Liver (tissue), 9 donors: ENCODE results near the gene SMOC1. TPM values are rescaled to one million over a fixed set of nuclear protein-coding genes. Genes with fewer than 3 reads are reported as not detected.

Source experiments
- DNase-seq: peaks from one replicate; pipeline ENCODE4 v3.0.0-alpha.2; 2017; ENCODE audit warnings: low spot score
- H3K27ac ChIP-seq, 2 donors: one replicate each; pipeline ENCODE4 v1.7.0; 2013; ENCODE audit warnings: inconsistent platforms in 2 of 2, low read length in 2 of 2, control low read depth in 1 of 2, low read depth in 1 of 2, mild to moderate bottlenecking in 1 of 2
- H3K27me3 ChIP-seq, 4 donors: one replicate each; pipeline versions ENCODE4 v1.6.1 to v1.7.0; 2013; ENCODE audit warnings: low read length in 3 of 4, inconsistent platforms in 1 of 4, mild to moderate bottlenecking in 1 of 4, moderate library complexity in 1 of 4; ENCODE audit not compliant: control insufficient read depth in 4 of 4, insufficient read depth in 4 of 4
- H3K36me3 ChIP-seq, 4 donors: one replicate each; pipeline versions ENCODE4 v1.6.1 to v1.7.0; 2013; ENCODE audit warnings: low read length in 3 of 4, mild to moderate bottlenecking in 3 of 4, low read depth in 1 of 4, moderate library complexity in 1 of 4; ENCODE audit not compliant: control insufficient read depth in 4 of 4, insufficient read depth in 3 of 4
- H3K4me1 ChIP-seq, 4 donors: one replicate each; pipeline versions ENCODE4 v1.6.1 to v1.7.0; 2013; ENCODE audit warnings: low read length in 3 of 4, mild to moderate bottlenecking in 3 of 4, moderate library complexity in 1 of 4; ENCODE audit not compliant: control insufficient read depth in 4 of 4, insufficient read depth in 4 of 4
- H3K4me3 ChIP-seq, 3 donors: one replicate each; pipeline versions ENCODE4 v1.6.1 to v1.7.0; 2013; ENCODE audit warnings: low read length in 3 of 3, control low read depth in 1 of 3, low read depth in 1 of 3, mild to moderate bottlenecking in 1 of 3
- H3K9ac ChIP-seq, 2 donors: one replicate each; pipeline ENCODE4 v1.7.0; 2013; ENCODE audit warnings: low read length in 2 of 2, mild to moderate bottlenecking in 2 of 2, moderate library complexity in 2 of 2, control low read depth in 1 of 2, low read depth in 1 of 2
- H3K9me3 ChIP-seq, 4 donors: one replicate each; pipeline versions ENCODE4 v1.6.1 to v1.7.0; 2013; ENCODE audit warnings: low read length in 3 of 4; ENCODE audit not compliant: control insufficient read depth in 4 of 4
- EGR1 ChIP-seq, 2 donors: IDR thresholded peaks; 2 replicates each; pipeline ENCODE4 v1.6.1; 2016 to 2018; ENCODE audit warnings: antibody characterized with exemption in 2 of 2, low read depth in 2 of 2
- FOXA1 ChIP-seq: IDR thresholded peaks from 2 replicates; pipeline ENCODE4 v1.6.1; 2016; ENCODE audit warnings: antibody characterized with exemption
- FOXA2 ChIP-seq: IDR thresholded peaks from 2 replicates; pipeline ENCODE4 v1.6.1; 2016; ENCODE audit warnings: antibody characterized with exemption
- GABPA ChIP-seq, 2 donors: IDR thresholded peaks in 1 of 2; conservative IDR thresholded peaks in 1 of 2; 2 replicates each; pipeline ENCODE4 v1.6.1; 2016; ENCODE audit warnings: antibody characterized with exemption in 2 of 2, mild to moderate bottlenecking in 1 of 2, moderate library complexity in 1 of 2
- HNF4A ChIP-seq, 2 donors: conservative IDR thresholded peaks; 2 replicates each; pipeline ENCODE4 v1.6.1; 2016; ENCODE audit warnings: antibody characterized with exemption in 2 of 2, mild to moderate bottlenecking in 2 of 2
- HNF4G ChIP-seq: IDR thresholded peaks from 2 replicates; pipeline ENCODE4 v1.6.1; 2016; ENCODE audit warnings: antibody characterized with exemption
- JUND ChIP-seq, 2 donors: IDR thresholded peaks; 2 replicates each; pipeline ENCODE4 v1.6.1; 2016; ENCODE audit warnings: antibody characterized with exemption in 2 of 2
- NR2F2 ChIP-seq: IDR thresholded peaks from 2 replicates; pipeline ENCODE4 v1.6.1; 2016; ENCODE audit warnings: antibody characterized with exemption
- RAD21 ChIP-seq, 2 donors: IDR thresholded peaks; 2 replicates each; pipeline ENCODE4 v1.6.1; 2016; ENCODE audit warnings: antibody characterized with exemption in 2 of 2, mild to moderate bottlenecking in 2 of 2
- RXRA ChIP-seq, 2 donors: IDR thresholded peaks; 2 replicates each; pipeline ENCODE4 v1.6.1; 2017 to 2018; ENCODE audit warnings: antibody characterized with exemption in 2 of 2, mild to moderate bottlenecking in 1 of 2
- SP1 ChIP-seq: IDR thresholded peaks from 2 replicates; pipeline ENCODE4 v1.6.1; 2018; ENCODE audit warnings: antibody characterized with exemption, mild to moderate bottlenecking
- TAF1 ChIP-seq: conservative IDR thresholded peaks from 2 replicates; pipeline ENCODE4 v1.6.1; 2016; ENCODE audit warnings: antibody characterized with exemption, mild to moderate bottlenecking
- YY1 ChIP-seq: IDR thresholded peaks from 2 replicates; pipeline ENCODE4 v1.6.1; 2016; ENCODE audit warnings: antibody characterized with exemption, mild to moderate bottlenecking
- WGBS: extraction: QIAGEN DNeasy Blood & Tissue Kit; methylation state at CpG from one replicate; pipeline ENCODE4 v1.1.7; 2013; 5-methylcytosine and 5-hydroxymethylcytosine counted together
- polyA plus RNA-seq, 2 donors: library from polyadenylated mRNA; stranded (reverse) in 1 of 2; unstranded in 1 of 2; fragments of 200-250 nt in 1 of 2; fragments of >200 nt in 1 of 2; fragmentation: Nextera tagmentation in 1 of 2; extraction: Ambion mirVana in 1 of 2; gene quantifications; one replicate each; pipeline versions ENCODE4 v1.2.1 to v1.2.3, GENCODE V29; 2013 to 2015
- total RNA-seq, 2 donors: library from RNA; depleted of rRNA; stranded (reverse); fragments of >200 nt; gene quantifications; one replicate each; pipeline ENCODE4 v1.2.3, GENCODE V29; 2014
- TF ChIP-seq, protein P1 (sequence below): IDR thresholded peaks from 2 replicates; pipeline ENCODE4 v1.6.1; 2016; ENCODE audit warnings: antibody characterized with exemption, mild to moderate bottlenecking
- TF ChIP-seq, protein P2 (sequence below): IDR thresholded peaks from 2 replicates; pipeline ENCODE4 v1.6.1; 2016; ENCODE audit warnings: antibody characterized with exemption
- TF ChIP-seq, protein P3 (sequence below): IDR thresholded peaks from 2 replicates; pipeline ENCODE4 v1.6.1; 2016; ENCODE audit warnings: antibody characterized with exemption
- donor health status: healthy.
- donor health status: healthy.
- donor health status: healthy.
- donor health status: healthy.
- donor health status: healthy.

SMOC1 gene
- total and polyA plus RNA-seq, 4 donors = 11.2 to 43.7 (median 27.4) TPM

DNA sequence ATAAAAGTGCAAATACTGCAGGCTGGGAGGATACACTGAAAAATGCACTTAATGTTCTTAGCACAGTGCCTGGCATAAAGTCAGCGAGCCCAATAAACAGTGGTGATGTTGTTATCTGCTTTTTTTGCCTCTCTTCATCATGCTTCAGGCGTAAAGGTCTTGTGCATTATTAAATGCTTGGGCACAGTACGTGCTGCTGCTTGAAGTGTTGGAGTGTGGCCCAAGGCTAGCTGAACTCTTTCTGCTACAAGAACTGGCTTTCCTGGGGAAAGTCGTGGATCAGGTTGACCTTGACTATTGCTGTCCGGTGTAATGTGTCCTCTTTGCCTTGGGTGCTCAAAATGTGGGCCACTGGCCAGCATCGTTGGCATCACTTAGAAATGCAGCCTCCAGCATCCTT, 43.0 kb downstream of the SMOC1 start:
- H3K36me3 ChIP-seq = peaks cover 0 to 6% (median 2%) of the 10 kb centered on the region in 4 donors
- no peaks in the 10 kb centered on the region for H3K9me3 ChIP-seq
- no peak overlapping the region for H3K9ac ChIP-seq
- peaks cover 0 to 9% (median 1%) of the 10 kb centered on the region in 4 donors for H3K4me1 ChIP-seq
- H3K27ac ChIP-seq = no peak overlapping the region
- no peak for TF ChIP-seq TAF1
- no peak for TF ChIP-seq GABPA (IDR thresholded peaks at IDR 0.05 in 1 of 2, conservative IDR thresholded peaks at IDR 0.05 in 1 of 2)
- no peak for TF ChIP-seq NR2F2
- no peak for TF ChIP-seq FOXA1
- no peak for TF ChIP-seq HNF4G
- no peak for TF ChIP-seq JUND (IDR thresholded peaks at IDR 0.05)
- no peak for TF ChIP-seq EGR1 (IDR thresholded peaks at IDR 0.05; ENCODE audit: low read depth in 2 of 2)
- no peak for TF ChIP-seq RXRA (IDR thresholded peaks at IDR 0.05)
- TF ChIP-seq HNF4A (conservative IDR thresholded peaks at IDR 0.05) = no peak
- no peak for TF ChIP-seq YY1
- no peak for TF ChIP-seq FOXA2
- TF ChIP-seq, protein P1, sequence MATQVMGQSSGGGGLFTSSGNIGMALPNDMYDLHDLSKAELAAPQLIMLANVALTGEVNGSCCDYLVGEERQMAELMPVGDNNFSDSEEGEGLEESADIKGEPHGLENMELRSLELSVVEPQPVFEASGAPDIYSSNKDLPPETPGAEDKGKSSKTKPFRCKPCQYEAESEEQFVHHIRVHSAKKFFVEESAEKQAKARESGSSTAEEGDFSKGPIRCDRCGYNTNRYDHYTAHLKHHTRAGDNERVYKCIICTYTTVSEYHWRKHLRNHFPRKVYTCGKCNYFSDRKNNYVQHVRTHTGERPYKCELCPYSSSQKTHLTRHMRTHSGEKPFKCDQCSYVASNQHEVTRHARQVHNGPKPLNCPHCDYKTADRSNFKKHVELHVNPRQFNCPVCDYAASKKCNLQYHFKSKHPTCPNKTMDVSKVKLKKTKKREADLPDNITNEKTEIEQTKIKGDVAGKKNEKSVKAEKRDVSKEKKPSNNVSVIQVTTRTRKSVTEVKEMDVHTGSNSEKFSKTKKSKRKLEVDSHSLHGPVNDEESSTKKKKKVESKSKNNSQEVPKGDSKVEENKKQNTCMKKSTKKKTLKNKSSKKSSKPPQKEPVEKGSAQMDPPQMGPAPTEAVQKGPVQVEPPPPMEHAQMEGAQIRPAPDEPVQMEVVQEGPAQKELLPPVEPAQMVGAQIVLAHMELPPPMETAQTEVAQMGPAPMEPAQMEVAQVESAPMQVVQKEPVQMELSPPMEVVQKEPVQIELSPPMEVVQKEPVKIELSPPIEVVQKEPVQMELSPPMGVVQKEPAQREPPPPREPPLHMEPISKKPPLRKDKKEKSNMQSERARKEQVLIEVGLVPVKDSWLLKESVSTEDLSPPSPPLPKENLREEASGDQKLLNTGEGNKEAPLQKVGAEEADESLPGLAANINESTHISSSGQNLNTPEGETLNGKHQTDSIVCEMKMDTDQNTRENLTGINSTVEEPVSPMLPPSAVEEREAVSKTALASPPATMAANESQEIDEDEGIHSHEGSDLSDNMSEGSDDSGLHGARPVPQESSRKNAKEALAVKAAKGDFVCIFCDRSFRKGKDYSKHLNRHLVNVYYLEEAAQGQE = no peak
- TF ChIP-seq RAD21 (IDR thresholded peaks at IDR 0.05) = no peak
- TF ChIP-seq, protein P2, sequence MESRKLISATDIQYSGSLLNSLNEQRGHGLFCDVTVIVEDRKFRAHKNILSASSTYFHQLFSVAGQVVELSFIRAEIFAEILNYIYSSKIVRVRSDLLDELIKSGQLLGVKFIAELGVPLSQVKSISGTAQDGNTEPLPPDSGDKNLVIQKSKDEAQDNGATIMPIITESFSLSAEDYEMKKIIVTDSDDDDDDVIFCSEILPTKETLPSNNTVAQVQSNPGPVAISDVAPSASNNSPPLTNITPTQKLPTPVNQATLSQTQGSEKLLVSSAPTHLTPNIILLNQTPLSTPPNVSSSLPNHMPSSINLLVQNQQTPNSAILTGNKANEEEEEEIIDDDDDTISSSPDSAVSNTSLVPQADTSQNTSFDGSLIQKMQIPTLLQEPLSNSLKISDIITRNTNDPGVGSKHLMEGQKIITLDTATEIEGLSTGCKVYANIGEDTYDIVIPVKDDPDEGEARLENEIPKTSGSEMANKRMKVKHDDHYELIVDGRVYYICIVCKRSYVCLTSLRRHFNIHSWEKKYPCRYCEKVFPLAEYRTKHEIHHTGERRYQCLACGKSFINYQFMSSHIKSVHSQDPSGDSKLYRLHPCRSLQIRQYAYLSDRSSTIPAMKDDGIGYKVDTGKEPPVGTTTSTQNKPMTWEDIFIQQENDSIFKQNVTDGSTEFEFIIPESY = no peak
- TF ChIP-seq, protein P3, sequence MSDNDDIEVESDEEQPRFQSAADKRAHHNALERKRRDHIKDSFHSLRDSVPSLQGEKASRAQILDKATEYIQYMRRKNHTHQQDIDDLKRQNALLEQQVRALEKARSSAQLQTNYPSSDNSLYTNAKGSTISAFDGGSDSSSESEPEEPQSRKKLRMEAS = no peak
- TF ChIP-seq SP1 = no peak
- no peak for DNase-seq
- H3K4me3 ChIP-seq = no peak overlapping the region
- 71% methylated on average over 6 of the region's 6 CpGs for WGBS
- H3K27me3 ChIP-seq = no peaks in the 10 kb centered on the region

DNA sequence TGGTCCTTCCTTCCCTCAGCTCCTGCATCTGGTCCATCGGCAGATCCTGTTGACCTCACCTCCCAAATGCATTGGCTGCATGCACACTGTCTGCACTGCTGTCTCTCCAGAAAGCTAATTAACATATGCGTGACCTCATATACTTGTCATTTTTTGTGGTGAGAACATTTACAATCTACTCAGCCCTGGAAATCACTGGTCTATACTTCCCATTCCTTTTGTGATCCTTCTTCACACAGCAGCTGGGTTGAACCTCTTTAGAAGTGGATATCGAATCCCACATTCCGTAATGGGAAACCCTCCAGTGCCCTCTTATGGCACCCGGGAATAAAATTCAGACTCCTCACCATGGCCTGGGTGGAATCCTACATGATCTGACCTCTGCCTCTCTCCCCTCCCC, 45.0 kb downstream of the SMOC1 start:
- H3K27ac ChIP-seq = no peak overlapping the region
- no peak for DNase-seq
- H3K27me3 ChIP-seq = no peaks in the 10 kb centered on the region
- TF ChIP-seq SP1 (no peak), EGR1 (IDR thresholded peaks at IDR 0.05; ENCODE audit: low read depth in 2 of 2) (no peak), RAD21 (IDR thresholded peaks at IDR 0.05) (peak in 1 of 2 donors; percentile 27), GABPA (IDR thresholded peaks at IDR 0.05 in 1 of 2, conservative IDR thresholded peaks at IDR 0.05 in 1 of 2) (no peak), TAF1 (no peak)
- TF ChIP-seq, protein P1 = no peak
- H3K9ac ChIP-seq = no peak overlapping the region
- H3K4me3 ChIP-seq = no peak overlapping the region
- WGBS = 84% methylated on average over 5 of the region's 5 CpGs
- H3K9me3 ChIP-seq = no peaks in the 10 kb centered on the region
- peaks cover 0 to 8% (median 3%) of the 10 kb centered on the region in 4 donors for H3K36me3 ChIP-seq
- H3K4me1 ChIP-seq = peaks cover 0 to 5% (median 2%) of the 10 kb centered on the region in 4 donors
